GM21723 (cell line): ENCODE measurements around the gene PDIK1L.

Experiments used
- ATAC-seq: cut with Tn5 transposase; IDR thresholded peaks from one replicate; pipeline ENCODE4 v1.9.1; 2021; ENCODE audit warnings: mild to moderate bottlenecking, moderate library complexity; ENCODE audit not compliant: unreplicated experiment

PDIK1L gene

DNA sequence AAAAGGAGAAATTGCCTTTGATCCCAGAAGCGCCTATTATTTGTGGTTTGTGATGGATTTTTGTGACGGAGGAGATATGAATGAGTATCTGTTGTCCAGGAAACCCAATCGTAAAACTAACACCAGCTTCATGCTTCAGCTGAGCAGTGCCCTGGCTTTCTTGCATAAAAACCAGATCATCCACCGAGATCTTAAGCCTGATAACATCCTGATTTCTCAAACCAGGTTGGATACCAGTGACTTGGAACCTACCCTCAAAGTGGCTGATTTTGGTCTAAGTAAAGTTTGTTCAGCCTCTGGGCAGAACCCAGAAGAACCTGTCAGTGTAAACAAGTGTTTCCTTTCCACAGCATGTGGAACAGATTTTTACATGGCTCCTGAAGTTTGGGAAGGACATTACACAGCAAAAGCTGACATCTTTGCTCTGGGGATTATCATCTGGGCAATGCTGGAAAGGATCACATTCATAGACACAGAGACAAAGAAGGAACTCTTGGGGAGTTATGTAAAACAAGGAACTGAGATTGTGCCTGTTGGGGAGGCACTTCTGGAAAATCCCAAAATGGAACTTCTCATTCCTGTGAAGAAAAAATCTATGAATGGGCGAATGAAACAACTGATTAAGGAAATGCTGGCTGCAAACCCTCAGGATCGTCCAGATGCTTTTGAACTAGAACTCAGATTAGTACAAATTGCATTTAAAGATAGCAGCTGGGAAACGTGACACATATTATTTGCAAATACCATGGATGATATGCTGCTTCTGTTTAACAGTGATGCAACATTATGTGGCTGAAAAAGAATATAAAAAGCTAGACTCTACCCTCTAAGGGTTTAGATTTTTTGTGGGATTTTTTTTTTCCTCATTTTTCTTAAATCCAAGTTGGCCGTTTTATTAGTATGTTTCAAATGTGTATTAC, 10.5 kb downstream of the PDIK1L start:
- no peak for ATAC-seq

DNA sequence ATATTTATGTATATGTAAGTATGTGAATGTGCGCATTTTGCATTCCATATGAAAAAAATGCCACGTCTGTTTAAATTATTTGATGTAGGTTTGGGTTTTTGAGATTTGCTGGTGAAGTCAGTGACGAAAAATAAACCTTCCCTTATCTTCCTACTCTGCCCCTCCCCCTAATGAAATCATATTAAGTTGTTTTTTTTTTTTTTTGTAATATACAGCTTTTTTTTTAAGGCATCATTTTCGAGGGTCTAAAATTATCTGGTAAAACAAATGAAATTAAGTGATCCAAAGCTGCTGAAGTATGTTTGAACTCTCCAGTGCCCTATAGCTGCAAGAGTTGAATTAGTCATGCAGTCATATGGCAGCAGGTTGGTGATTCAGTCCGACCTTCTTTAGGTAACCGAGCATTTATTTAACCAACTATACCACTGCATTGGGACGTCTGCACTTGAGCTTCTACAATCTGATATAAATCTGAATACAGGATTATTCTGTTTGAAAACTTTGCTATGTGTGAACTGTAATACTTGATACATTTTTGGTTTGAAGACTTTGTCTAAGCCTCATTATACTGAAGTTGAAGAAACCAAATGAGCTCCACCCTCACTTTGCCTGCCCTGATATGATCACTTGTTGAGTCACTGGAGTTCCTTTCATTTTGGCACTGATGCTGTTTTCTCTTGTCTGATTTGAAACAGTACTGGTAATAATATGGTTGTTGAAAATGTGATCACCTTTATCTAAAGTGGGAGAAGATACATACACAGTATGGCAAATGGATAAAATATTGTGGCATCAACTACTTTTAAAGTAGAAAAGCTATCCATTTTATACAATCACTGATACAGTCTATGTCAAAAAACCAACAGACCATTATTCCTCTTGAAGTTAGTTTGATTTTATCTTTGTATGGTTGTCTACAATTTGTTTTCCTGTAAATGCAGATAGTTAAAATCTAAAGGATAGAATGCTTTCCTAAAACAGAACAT, 11.7 kb downstream of the PDIK1L start:
- no peak for ATAC-seq

GRCh38 chr1:26124418-26125331, 13.1 kb downstream of the PDIK1L start:
- ATAC-seq: no peak

DNA sequence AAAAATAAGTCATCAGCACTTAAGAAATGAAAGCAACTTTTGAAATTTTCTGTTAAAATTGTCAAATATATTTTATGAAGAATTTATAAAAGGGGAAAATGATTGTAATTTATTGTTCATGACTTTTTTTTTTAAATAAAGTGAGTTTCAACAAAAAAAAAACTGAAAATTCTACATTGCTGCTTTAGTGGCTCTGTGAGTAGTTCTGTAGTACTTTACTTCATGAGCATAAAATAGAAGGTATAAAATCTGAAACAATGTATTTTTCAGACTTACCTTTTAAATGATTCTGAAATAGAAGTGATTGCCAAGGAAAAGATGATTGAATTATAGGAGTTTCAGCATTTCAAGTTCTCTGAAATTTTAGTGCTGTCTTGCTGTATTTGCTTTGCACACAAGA, 13.8 kb downstream of the PDIK1L start:
- no peak for ATAC-seq

DNA sequence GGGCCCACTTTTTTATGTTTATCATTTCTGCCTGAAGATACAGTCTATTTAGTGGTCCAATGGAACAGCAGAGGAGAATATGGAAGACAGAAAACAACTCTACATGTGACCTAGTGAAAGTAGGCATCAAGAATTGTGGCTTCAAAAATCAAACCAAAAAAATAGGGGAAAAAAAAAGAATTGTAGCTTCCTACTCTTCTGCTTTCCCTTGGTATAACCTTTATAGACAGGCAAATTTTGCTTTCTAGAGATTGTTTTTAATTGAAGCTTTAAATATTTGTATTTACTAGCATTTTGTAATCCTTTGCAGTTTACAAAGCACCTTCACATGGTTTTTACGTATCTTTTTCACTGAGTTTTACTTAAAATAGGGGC, 14.3 kb downstream of the PDIK1L start:
- no peak for ATAC-seq

DNA sequence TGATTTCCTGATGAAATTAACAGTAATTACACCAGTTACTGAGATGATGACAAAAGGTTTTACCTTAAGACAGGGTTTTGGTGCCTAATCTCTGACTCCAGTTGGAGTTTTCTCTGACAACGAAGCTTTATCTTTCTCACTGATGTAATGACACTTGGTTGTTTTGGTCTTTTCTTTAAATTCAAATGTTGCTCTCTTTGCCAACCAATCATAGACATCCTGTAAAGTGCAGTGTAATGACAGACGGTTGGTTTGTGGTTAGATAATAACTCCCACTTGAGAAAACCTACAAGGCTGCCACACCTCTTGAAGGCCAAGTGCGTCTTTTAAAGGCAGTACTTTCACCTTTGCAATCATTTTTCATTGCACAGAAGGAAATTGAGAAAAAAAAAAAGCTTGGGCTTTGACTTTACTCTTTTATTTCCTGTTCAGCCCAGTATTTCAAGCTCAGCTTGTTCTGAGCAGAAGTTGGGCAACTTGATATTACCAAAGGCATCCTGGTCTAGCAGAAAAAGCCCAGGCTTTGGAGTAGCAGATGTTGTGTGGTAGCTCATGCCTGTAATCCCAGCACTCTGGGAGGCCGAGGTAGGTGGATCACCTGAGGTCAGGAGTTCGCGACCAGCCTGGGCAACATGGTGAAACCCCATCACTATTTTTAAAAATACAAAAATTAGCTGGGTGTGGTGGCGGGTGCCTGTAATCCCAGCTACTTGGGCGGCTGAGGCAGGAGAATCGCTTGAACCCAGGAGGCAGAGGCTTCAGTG, 14.9 kb downstream of the PDIK1L start:
- peak; percentile 73 for ATAC-seq

DNA sequence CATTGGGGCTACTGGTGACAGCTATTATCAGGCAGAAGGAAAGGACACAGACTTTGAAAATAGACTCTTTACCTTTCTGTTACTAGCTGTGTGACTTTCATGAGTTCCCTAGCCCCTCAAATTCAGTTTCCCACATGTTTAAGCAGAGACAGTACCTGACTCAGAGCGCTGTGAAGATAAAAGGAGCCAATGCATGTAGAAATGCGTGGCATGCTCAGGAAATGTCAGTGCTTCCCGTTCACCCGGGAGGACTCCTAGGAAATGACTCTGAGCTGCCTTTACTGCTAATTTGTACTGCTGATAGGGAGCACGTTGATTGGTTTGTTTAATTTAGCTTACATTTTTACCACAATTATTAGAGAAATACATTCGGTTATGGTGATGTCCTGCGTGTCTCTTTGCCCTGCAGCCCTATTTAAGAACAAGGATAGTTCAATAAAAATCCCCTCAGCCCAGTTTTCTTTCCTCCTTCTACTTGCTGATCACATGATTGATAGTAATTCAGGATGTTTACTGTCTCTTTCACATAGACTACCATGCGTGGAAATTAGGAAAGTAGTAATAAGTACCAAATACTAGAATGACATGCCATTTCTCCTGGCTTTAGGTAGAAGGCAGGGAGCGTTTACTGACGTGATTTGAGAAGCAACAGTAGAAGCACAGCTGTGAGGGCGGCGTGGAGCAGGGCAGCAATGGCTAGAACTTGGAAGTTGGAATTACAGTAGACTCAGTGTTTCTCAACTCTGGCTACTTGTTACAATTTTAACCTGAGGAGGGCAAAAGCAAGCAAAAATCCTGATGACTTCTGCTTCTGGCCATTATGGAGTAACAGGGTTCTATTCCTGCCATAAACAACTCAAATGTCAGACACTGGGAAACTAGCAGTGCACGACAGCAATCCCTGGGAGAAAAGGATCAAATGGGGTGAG, 15.9 kb downstream of the PDIK1L start:
- ATAC-seq: no peak

DNA sequence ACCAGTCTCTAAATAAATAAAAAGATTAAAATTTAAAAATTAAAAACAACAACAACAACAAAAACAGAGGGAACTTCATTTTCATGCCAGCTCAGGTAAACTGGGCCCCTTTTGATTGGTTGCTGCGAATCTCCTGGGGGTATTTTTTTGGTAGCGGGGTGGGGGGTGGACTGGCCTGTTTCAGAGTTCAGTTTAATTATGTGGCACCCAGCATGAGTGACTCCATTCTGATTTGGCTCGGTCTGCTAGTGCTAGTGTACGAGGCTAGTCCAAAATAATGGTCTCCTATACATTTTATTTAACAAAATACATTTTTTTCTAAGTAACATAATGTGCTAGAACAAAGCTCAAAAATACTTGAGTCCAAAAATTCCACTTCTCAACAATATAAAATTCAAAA, 18.2 kb downstream of the PDIK1L start:
- no peak for ATAC-seq

DNA sequence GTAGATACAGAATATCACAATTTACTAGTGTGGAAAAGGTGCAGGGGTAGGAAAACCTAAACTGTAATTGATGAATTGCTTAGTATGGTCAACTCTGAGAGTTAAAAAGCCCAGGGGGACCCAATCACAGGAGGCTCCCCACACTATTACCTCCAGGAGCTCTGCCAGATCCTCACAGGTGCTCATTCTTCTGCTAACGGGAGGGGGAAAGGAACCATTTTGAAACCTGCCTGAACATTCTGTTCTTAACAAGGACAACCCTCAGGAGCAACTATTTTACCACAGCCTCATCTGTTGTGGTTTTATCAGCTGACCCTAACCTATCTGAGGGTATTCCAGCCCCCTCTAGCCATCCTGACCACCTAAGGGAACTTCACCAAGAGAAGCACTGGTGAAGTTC, 19.1 kb downstream of the PDIK1L start:
- ATAC-seq: no peak

DNA sequence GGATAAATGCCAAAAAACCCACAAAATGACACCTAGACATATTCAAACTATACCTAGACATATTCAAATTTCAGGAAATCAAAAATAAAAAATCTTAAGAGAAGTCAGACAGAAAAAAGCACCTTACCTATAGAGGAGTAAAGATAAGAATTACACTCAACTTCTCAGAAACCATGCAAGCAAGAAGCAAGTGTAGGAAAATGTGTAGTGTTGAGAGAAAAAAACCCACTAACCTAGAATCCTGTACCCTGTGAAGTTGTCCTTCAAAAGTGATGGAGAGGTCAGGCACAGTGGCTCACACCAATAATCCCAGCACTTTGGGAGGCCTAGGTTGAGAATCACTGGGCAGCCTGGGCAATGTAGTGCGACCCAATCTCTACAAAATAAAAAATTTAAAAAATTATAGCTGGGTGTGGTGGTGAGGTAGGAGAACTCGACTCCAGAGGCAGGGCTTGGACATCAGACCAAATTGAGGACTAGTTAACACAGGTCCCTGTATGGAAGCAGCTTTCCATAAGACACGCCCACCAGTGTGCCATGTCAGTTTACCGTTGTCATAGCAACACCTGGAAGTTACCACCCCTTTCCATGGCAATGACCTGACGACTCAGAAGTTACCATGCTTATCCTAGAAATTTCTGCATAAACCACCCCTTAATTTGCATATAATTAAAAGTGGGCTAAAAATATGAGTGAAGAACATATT, 20.7 kb downstream of the PDIK1L start:
- ATAC-seq: no peak

DNA sequence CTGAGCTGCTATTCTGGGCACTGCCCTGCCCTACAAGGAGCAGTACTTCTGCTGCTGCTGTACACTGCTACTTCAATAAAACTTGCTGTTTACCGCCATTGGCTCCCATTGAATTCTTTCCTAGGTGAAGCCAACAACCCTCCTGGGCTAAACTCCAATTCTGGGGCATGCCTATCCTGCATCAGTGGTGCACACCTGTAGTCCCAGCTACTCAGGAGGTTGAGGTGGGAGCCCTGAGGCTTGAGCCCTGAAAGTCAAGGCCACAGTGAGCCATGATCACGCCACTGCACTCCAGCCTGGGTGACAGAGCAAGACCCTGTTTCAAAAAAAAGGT, 21.2 kb downstream of the PDIK1L start:
- no peak for ATAC-seq

DNA sequence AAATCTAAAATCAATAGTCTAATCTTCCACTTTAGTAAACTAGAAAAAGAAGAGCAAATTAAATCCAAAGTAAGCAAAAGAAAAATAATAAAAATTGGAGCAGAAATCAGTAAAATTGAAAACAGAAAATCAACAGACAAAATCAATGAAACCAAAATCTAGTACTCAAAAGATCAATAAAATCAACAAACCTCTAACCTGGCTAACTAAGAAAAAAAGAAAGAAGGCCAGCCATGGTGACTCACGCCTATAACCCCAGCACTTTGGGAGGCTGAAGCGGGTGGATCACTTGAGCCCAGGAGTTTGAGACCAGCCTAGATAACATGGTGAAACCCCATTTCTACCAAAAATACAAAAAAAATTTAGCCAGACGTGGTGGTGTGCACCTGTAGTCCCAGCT, 22.8 kb downstream of the PDIK1L start:
- ATAC-seq: no peak

DNA sequence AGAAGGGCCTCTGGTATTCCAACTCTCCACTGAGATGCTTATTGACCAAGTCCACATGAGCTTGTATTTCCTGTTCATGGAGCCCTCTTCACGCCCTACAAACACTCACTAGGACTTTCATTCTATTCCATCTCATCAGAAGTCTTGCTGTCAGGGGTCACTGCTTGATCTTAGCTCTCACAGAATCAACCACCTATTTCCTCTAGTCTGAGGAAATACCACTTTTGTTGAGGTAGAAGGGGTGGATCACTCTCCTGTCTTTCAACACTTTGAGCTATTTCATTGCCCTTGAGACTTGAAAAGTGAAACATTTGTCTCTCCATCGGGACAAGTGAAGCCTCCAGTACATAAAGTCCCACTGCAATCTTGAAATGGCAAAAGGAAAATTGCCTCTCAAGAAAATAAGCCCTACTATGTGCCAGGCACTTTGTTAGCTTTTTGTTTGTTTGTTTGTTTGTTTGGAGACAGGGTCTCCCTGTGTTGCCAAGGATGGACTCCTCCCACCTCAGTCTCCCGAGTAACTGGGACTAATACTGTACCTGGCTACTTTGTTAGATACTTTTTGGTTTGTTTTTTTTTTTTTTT, 27.4 kb downstream of the PDIK1L start:
- ATAC-seq: no peak

- ATAC-seq: no peak
Observed at GRCh38 chr1:26142159-26142558, 30.5 kb downstream of the PDIK1L start.

- no peak for ATAC-seq
Observed at GRCh38 chr1:26145041-26145959, 33.7 kb downstream of the PDIK1L start.

DNA sequence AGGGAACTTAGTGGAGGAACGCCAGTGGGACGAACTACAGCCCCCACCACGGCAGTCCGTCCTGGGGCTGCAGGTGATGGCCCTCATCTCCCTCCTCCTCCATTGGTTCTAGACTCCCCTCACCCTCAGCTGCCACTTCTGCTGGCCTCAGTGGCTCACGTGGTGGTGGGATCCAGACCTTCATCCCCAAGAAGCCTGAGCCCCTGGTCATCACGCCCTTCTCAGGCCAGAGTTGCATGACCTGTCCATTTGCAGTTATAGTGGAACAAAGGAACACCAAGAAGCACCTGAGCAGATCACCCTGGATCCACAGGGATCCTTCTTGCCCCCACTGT, 34.3 kb downstream of the PDIK1L start:
- ATAC-seq: no peak

- no peak for ATAC-seq
Observed at GRCh38 chr1:26148887-26149286, 37.3 kb downstream of the PDIK1L start.
